Endometrium (tissue), 2 donors: ENCODE results near the gene TSC1.

Source experiments
- FAIRE-seq: peaks from 2 replicates; lab custom pipeline; 2012; peaks lifted over from hg19 to GRCh38; lab: Jason Lieb, UNC
- donor health status: control.
- donor health status: control.

Gene TSC1

DNA sequence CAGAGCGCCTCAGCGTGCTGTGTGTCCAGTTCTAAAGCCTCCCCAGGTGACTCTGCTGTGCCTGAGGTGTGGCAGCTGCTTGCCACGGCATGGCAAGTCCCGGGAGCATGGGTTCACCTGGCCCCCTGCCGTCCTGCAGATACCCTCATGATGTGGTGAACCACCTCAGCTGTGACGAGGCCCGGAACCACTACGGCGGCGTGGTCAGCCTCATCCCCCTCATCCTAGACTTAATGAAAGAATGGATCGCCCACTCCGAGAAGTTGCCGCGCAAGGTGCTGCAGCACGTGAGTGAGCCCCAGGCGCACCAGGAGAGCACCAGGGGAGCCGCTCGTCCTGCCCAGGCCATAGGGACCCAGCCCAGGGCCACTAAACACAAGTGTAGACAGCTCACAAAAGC lies 56.3 kb downstream of the TSC1 start:
- FAIRE-seq, result no peak

- FAIRE-seq, result no peak
Measured at GRCh38 chr9:132887181-132888120, 57.0 kb downstream of the TSC1 start.

DNA sequence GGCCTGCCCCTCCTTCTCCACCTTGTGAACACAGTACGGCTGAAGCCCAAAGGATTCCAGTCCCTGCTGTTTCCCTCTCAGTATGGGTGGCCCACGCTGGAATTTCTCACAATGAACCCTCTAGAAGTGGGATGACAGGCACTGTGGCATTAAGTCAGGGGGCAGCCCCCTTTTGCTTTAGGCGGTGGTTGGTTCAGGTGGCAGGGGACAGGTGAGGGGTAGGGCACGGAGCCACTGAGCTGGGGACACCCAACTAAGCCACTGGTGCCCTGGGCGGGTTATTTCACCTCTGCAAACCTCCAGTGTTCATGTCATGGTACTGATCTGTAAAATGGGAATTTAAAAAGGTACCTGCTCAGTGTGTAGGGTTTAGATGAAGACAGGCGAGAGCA lies 58.1 kb downstream of the TSC1 start:
- no peak for FAIRE-seq

DNA sequence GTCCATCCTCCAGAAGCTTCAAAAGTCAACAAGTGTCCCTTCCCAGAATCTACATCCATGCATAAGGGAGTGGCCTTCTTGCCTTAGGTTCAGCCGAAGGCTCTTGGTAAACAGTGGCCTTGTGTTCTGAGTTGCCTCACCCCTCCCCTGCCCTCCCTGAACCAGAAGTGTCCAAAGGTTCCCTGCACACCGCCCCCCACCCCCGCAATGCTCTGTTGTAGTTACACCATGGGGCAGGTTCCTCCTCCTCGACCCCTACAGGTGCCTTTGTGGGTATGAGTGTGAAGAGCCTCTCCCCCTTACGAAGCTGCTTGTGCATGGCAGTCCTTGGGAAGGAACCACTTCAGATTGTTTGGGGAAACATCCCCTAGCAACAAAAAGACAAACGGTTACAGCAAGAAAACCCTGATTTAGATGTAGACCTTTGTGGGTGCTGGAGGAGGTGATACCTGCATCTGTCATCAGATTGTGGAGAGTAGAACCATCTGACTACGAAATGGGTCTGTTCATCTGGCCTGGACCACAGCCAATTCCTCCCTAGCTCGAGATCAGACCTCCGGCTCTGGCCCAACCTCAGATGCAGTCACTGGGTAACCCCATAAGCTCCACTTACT lies 58.6 kb downstream of the TSC1 start:
- no peak for FAIRE-seq

DNA sequence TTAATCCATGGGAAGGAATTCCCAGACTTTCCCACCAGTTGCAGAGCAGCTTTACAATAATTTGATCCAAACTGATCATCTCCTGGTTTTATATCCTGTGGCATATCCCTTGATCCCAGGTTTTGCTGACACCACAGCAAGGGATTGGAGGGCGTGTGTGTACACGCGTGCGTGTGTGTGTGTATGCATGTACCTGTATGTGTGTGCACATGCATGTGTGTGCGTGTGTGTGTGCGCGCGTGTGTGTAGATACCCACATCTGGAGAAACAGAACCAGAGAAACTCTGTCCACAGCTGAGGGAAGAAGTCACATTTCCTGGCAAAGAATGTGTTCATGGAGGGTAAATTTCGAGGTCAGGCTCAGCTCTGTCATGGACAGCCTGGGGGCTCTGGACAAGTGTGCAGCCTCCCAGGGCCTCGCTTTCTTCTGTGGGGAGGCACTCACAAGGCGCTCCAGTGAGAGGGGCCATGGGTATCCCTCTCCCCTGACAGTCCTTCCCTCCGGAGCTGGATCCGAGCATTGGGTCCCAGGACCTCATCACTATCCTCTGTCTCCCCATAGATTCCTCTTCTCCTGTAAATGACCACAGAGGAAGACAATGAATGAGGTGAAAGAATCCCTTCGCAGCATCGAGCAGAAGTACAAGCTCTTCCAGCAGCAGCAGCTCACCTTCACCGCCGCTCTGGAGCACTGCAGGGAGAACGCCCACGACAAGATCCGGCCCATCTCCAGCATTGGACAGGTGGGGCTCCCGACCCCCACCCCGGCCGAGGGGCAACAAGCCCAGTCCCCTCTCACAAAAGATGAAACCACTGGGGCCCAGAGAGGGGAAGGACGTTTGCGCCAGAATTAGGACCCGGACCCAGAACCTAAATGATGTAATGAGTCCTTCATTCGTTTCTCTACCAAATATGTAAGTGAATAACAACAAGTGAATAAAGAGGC lies 60.8 kb downstream of the TSC1 start:
- FAIRE-seq, result no peak

DNA sequence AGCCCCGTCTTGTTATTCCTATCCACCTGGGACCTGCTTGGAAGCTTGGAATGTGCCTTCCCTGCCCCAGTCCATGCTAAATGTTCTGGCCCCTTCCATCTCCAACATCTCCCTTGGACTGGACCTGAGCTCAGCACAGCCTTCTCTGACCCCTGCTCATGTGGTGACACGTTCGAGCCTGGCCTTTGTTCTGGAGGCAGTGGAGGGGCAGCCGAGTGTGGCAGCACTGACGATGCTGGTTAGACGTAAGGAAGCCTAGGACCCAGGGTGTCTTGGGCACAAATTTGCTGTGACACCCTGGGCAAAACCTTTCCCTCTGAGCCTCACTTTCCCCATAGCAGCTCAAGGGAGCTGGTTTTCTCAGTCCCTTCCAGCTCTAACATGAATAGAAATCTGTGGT lies 61.8 kb downstream of the TSC1 start:
- FAIRE-seq, result no peak

- no peak for FAIRE-seq
Measured at GRCh38 chr9:132881826-132882225, 62.6 kb downstream of the TSC1 start.

DNA sequence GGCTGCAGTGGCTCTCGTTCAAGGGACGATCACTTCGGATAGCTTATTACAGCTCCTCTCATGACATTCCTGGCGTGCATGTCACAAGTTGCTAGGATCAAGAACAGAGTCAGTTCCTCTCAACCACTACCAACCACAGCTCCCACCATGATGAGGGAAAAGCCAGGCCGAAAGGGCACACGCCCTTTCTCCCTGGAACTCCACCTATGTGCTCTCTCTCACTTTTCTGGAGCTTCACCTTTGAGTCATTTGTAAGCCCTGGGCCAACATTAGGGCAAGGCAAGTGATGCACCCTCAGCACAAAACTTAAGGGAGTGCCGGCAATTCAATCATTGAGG lies 64.1 kb downstream of the TSC1 start:
- FAIRE-seq, result no peak

DNA sequence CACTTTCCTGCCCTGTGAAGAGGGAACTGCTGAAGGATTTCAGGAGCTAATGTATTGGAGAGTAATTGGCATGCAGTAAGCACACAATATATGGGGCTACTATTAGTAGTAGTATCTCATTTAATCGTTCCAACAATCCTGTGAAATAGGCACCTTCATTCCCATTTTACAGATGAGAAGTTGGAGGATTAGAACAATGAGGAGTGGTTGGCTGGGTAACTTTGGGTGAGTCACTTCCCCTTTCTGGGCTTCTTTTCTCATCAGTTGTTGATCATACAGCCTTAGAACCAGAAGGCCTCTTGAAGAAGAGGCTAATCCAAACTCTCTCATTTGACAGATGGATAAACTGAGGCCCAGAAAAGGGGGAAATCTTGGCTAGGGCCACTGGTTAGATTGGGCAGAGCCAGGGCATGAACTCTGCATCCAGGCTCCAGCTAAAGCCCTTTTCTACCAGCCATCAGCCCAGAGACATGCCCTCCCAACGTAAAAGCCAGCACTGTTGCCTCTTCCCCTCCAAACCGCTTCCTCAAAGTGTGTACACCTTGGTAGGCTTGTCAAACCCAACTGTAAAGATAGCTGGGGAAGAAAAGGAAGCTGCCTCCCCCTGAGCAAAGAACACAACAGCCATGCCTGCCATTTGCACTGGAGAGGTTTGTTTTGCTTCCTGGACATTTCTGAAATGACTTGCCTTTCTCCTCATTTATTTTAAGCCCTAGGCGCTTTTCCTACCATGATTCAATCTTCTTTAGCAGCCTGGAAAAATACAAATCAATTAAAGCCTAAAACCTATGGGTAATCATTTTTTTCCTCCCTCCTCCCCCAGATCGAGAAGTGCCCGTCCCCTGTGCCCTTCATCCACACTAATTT lies 64.7 kb downstream of the TSC1 start:
- no peak for FAIRE-seq

DNA sequence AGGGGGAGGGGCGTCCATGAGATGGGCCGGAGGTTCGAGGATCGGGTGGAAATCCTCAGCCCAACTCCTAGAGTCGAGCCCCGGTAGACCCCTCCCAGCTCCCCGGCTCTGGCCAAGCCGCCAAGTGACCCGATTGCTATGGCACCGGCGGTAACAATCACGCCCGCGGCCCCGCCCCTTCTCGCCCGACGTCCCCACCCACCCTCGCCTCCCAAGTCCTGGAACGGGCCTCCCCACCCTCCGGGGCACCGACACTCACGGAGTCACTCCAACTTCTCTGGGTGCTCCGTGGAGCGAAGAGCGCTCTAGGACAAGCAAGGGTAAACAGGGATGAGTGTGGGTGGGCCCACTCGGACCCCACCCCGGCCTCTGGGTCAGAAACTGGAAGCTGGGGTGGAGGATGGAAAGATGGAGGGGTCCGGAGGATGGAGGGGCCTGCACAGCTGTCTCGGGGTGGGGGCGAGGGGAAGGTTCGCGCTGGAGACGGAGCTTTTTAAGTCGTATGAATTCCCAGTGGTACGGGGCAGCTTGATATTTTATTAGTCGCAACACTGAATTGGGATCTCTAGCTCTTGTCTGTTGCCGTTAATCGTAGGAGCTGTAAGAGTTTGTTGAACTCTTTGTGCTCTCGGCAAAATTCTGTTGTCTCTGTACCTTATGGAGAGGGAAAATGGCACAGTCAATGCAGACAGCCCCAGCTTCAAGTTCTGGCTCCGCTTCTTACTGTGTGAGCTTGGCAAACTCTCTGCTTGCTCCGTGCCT lies 65.5 kb downstream of the TSC1 start, which contains the start of gene SPACA9:
Gene SPACA9, plus strand, starts transcription at position 204 of the 762 bp plus-strand sequence. CDS start 5,050 bp downstream, outside the sequence.
- no peak for FAIRE-seq

GRCh38 chr9:132877824-132878694 lies 66.4 kb downstream of the TSC1 start, which contains the start of gene AK8:
Gene AK8 (minus strand): TSS chr9:132878284. CDS start chr9:132878255, 29 bp downstream.
- no peak for FAIRE-seq

DNA sequence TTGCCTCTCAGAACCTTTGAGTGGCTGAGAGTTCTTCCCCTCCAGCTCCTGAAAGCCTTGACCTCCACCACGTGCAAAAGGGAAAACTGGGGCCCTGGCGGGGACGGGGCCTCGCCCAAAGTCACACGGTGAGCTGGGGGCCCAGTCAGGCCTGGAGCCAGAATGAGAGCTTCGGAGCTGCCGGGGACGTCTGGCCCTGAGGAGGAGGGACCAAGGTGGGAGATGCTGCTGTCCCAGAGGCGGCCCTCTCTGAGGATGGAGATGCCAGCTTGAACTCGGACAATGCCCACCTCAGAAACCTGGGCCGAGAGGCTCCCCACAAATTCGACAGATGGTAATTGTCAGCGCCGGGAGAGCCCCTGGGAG lies 67.0 kb downstream of the TSC1 start:
- FAIRE-seq, result no peak

DNA sequence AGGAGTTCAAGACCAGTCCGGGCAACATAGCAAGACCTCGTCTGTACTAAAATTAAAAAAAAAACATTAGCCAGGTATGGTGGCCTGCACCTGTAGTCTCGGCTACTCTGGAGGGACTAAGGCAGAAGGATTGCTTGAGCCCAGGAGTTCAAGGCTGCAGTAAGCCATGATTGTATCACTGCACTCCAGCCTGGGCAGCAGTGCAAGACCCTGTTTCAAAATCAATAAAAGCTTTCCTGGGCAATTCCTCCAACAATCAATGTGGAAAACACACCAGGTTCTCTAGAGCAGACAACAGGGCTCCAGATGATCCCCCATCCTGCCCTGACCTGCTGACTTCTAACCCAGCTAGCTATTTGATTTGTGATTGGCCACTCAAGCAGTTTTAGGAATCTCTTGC lies 67.6 kb downstream of the TSC1 start:
- no peak for FAIRE-seq

- FAIRE-seq, result no peak
Measured at GRCh38 chr9:132875159-132875558, 69.3 kb downstream of the TSC1 start.

GRCh38 chr9:132873403-132873802 lies 71.0 kb downstream of the TSC1 start:
- FAIRE-seq, result no peak

- no peak for FAIRE-seq
Measured at GRCh38 chr9:132869266-132869665, 75.2 kb downstream of the TSC1 start.

DNA sequence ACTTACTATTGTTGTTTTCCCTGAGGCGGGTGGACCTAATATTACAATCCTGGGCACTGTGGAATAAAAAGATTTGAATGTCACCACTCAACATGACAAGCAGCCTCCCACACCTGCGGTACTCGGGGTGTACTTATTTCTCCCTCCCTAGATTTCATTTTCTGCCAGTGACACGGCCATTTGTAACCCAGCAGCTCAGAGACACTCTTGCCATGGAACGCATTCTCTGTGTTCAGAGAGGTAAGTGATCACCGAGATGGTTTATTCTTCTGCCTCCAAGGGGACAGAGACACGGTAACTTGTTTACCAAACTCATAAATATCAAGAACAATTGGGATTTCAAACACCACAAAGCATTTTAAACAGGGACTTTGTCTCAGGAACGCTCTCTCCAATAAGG lies 77.5 kb downstream of the TSC1 start:
- no peak for FAIRE-seq

DNA sequence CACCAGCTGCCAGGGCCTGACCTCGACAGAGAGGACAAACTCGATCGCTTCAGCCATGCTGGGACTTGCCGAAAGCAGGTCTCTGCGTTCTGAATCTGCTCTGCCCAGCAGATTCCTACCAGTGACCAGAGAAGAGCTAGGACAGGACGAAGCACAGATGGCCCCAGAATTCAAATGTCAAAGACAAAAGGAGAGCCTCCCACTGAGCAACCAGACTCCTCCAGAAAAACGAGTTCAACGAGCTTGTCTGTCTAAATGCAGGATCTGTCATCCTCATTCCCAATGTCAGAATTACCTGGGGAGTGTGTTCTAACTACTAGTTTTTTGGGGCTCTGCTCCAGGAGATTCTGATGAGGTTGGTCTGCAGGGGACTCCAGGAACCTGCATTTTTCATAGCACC lies 79.7 kb downstream of the TSC1 start:
- no peak for FAIRE-seq

GRCh38 chr9:132864277-132864676 lies 80.1 kb downstream of the TSC1 start:
- FAIRE-seq, result no peak

DNA sequence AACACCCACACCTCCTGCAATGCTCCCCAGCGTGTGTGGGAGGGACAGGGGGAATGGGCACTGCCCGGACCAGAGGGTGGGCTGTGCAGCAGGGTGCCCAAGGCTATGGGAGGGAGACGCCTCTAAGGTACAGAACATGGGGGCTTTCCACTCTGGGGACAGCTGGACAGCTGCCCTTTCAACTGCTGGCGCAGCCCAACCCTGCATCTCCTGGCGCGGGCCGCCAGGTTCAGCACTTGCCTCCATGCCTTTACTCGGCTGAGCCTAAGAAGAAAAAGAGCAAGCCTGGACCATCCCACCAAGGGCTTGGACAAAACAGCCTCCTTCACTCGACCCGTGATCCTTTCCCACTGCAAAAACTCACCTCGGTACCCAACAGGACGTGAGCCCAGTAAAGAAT lies 81.3 kb downstream of the TSC1 start:
- no peak for FAIRE-seq
